GM12878 (cell line): Measurements from ENCODE around the gene KAZN. TPM values are rescaled to one million over a fixed set of nuclear protein-coding genes. Genes with fewer than 3 reads are reported as not detected.

Experiments
- ATAC-seq: fragments of 200-7000 bp; cut with Tn5 transposase; 3 replicates; pipeline ENCODE4 v1.9.1; 2020; ENCODE audit warnings: mild to moderate bottlenecking, moderate library complexity
- BruUV-seq: library from RNA; stranded (reverse); fragments of 400-500 nt; replicated peaks from 2 replicates; lab custom pipeline; 2021; lab: Mats Ljungman, UMichigan
- CTCF ChIA-PET: fragments of 300-600 bp; sonication (Branson Sonifier 250); formaldehyde crosslinking; extraction: SDS; loops from one replicate; lab custom pipeline; 2021; ENCODE audit warnings: inconsistent platforms; lab: Yijun Ruan, JAX
- POLR2A ChIA-PET: fragments of 350-600 bp; formaldehyde crosslinking; extraction: SDS; loops from one replicate; lab custom pipeline; 2021; ENCODE audit warnings: inconsistent platforms; lab: Charles Lee
- RAD21 ChIA-PET: fragments of 300-600 bp; sonication (Branson Sonifier 250); formaldehyde crosslinking; loops from one replicate; lab custom pipeline; 2023; ENCODE audit warnings: antibody characterized with exemption; ENCODE audit not compliant: unreplicated experiment; lab: Charles Lee
- SMC1A ChIA-PET: fragments of 300-600 bp; sonication (Branson Sonifier 250); formaldehyde crosslinking; loops from one replicate; lab custom pipeline; 2023; ENCODE audit not compliant: unreplicated experiment, uncharacterized antibody; lab: Charles Lee
- DNase-seq: peaks from one replicate; pipeline ENCODE4 v3.0.0-alpha.2; 2011; ENCODE audit warnings: low read depth, low spot score
- FAIRE-seq: peaks from 3 replicates; lab custom pipeline; 2011; peaks lifted over from hg19 to GRCh38; lab: Jason Lieb, UNC
- H2AFZ ChIP-seq: 2 replicates; pipeline ENCODE4 v1.6.0; 2011; ENCODE audit warnings: low read depth, low read length, control low read depth; ENCODE audit not compliant: control insufficient read depth
- H3K27ac ChIP-seq: 2 replicates; pipeline ENCODE4 v1.5.1; 2011; ENCODE audit warnings: control low read depth; ENCODE audit not compliant: control insufficient read depth, insufficient read depth
- H3K27me3 ChIP-seq, 2 experiments: replicated peaks in 1 of 2; 2 replicates each; pipeline versions ENCODE4 v1.6.0 to v1.6.1; 2011; ENCODE audit warnings: low read length in 1 of 2; ENCODE audit not compliant: control insufficient read depth in 2 of 2, insufficient read depth in 2 of 2
- H3K36me3 ChIP-seq, 2 experiments: 2 replicates each; pipeline ENCODE4 v1.5.1; 2011; ENCODE audit warnings: low read length in 1 of 2; ENCODE audit not compliant: control insufficient read depth in 2 of 2, insufficient read depth in 2 of 2
- H3K4me1 ChIP-seq: 2 replicates; pipeline ENCODE4 v1.6.1; 2011; ENCODE audit warnings: mild to moderate bottlenecking, low read length, moderate library complexity, mixed read lengths; ENCODE audit not compliant: control insufficient read depth, insufficient read depth
- H3K4me2 ChIP-seq: 2 replicates; pipeline ENCODE4 v1.6.0; 2011; ENCODE audit warnings: control low read depth; ENCODE audit not compliant: control insufficient read depth, insufficient read depth
- H3K4me3 ChIP-seq: fragments of 200-600 bp; sonication (generic); 2 replicates; pipeline ENCODE4 v1.5.1; 2016
- H3K79me2 ChIP-seq: 2 replicates; pipeline ENCODE4 v1.6.0; 2011; ENCODE audit warnings: low read length; ENCODE audit not compliant: control insufficient read depth, insufficient read depth
- H3K9ac ChIP-seq: 2 replicates; pipeline ENCODE4 v1.8.0; 2011; ENCODE audit warnings: low read length, control low read depth, mixed read lengths; ENCODE audit not compliant: control insufficient read depth, insufficient read depth
- H3K9me3 ChIP-seq: replicated peaks from 3 replicates; pipeline ENCODE4 v1.5.1; 2011; ENCODE audit warnings: mild to moderate bottlenecking, low read length; ENCODE audit not compliant: control insufficient read depth, insufficient read depth
- H4K20me1 ChIP-seq: 2 replicates; pipeline ENCODE4 v1.6.0; 2011; ENCODE audit not compliant: control insufficient read depth, insufficient read depth
- BACH1 ChIP-seq: fragments of 450-650 bp; IDR thresholded peaks from 2 replicates; pipeline ENCODE4 v1.6.1; 2017; ENCODE audit warnings: mild to moderate bottlenecking, borderline replicate concordance
- CTCF ChIP-seq, 3 experiments: IDR thresholded peaks in 2 of 3; conservative IDR thresholded peaks in 1 of 3; 2 replicates each; pipeline ENCODE4 v1.5.1; 2011; ENCODE audit warnings: low read depth in 3 of 3, low read length in 3 of 3, mild to moderate bottlenecking in 3 of 3, control low read depth in 2 of 3, moderate library complexity in 2 of 3, inconsistent platforms in 1 of 3, mixed read lengths in 1 of 3; ENCODE audit not compliant: control insufficient read depth in 2 of 3, insufficient read depth in 1 of 3; ENCODE audit errors: extremely low read depth in 1 of 3
- HSF1 ChIP-seq: fragments of 150-350 bp; IDR thresholded peaks from 2 replicates; pipeline ENCODE4 v1.6.1; 2014; ENCODE audit warnings: mild to moderate bottlenecking, low read depth, low read length
- MTA2 ChIP-seq: fragments of 450-650 bp; IDR thresholded peaks from 2 replicates; pipeline ENCODE4 v1.6.1; 2016; ENCODE audit warnings: low read depth, mild to moderate bottlenecking, moderate library complexity
- MTA3 ChIP-seq: IDR thresholded peaks from 2 replicates; pipeline ENCODE4 v1.6.1; 2012; ENCODE audit warnings: low read length, inconsistent platforms, borderline replicate concordance
- NKRF ChIP-seq: fragments of 450-650 bp; conservative IDR thresholded peaks from 2 replicates; pipeline ENCODE4 v1.6.1; 2017; ENCODE audit warnings: mild to moderate bottlenecking, moderate library complexity
- NR2C2 ChIP-seq: IDR thresholded peaks from 2 replicates; pipeline ENCODE4 v1.6.1; 2011; ENCODE audit warnings: borderline replicate concordance, low read depth; ENCODE audit not compliant: control insufficient read depth, insufficient read length
- PRDM15 ChIP-seq: fragments of 450-650 bp; formaldehyde crosslinking; IDR thresholded peaks from 2 replicates; pipeline ENCODE4 v1.4.0; 2020; ENCODE audit warnings: mild to moderate bottlenecking, moderate library complexity
- SPI1 ChIP-seq: IDR thresholded peaks from 2 replicates; pipeline ENCODE4 v1.6.1; 2011; ENCODE audit warnings: low read depth, mild to moderate bottlenecking, low read length, moderate library complexity, borderline replicate concordance; ENCODE audit not compliant: insufficient read depth
- WGBS: methylation state at CpG from one replicate; pipeline ENCODE4 v1.1.6; 2016; ENCODE audit warnings: low lambda C conversion rate; ENCODE audit not compliant: insufficient replicate concordance, insufficient coverage; ENCODE audit errors: missing lambda C conversion rate; 5-methylcytosine and 5-hydroxymethylcytosine counted together
- in situ Hi-C: fragments of 300-500 bp; cut with MboI; formaldehyde crosslinking; loops from 9 replicates; pipeline ENCODE4 v1.14.3; 2018; ENCODE audit warnings: mixed read lengths
- intact Hi-C: fragments of 100-400 bp; cut with micrococcal nuclease; formaldehyde crosslinking; loops from one replicate; pipeline ENCODE4 v1.14.2; 2022; ENCODE audit not compliant: unreplicated experiment
- polyA plus RNA-seq, 11 experiments: library from polyadenylated mRNA; depleted of rRNA in 4 of 11; unstranded in 6 of 11; stranded (reverse) in 5 of 11; fragments of >200 nt; fragmentation: Nextera tagmentation in 4 of 11; fragmentation: Illumina TruSeq in 1 of 11; extraction: Ambion mirVana in 4 of 11; extraction: Trizol in 1 of 11; gene quantifications; 1 replicate in 1 of 11; 2 replicates in 10 of 11; pipeline versions ENCODE4 v1.2.1 to v1.2.3, GENCODE V29; 2011 to 2016; ENCODE audit warnings: inconsistent platforms in 2 of 11, missing spikeins in 2 of 11, low read depth in 1 of 11
- total RNA-seq, 4 experiments: library from RNA; depleted of rRNA in 3 of 4; stranded (reverse); fragments of >200 nt in 3 of 4; fragmentation: Illumina TruSeq in 1 of 4; extraction: Trizol in 1 of 4; gene quantifications; 2 replicates each; pipeline versions ENCODE4 v1.2.1 to v1.2.3, GENCODE V29; 2013 to 2021

The KAZN gene
- total and polyA plus RNA-seq, 10 of the 15 experiments (the other 5 are each of a cell fraction or from before 2014, with no cell fraction given): 0.72 to 4.0 (median 1.2) TPM

GRCh38 chr1:15028102-15028501 lies 429.6 kb downstream of the KAZN start (continued):
- no peak for TF ChIP-seq PRDM15 (CRISPR knock-in tag)
- TF ChIP-seq BACH1: no peak
- TF ChIP-seq NKRF: no peak
- TF ChIP-seq, all 136 proteins: peak for 0

GRCh38 chr1:15028616-15029015 lies 430.1 kb downstream of the KAZN start:
- Histone ChIP-seq H3K27ac (no peak overlapping the region), H3K9me3 (no peaks in the 10 kb centered on the region), H3K4me2 (no peak overlapping the region), H3K9ac (no peak overlapping the region), H3K36me3 (no peaks in the 10 kb centered on the region), H3K79me2 (no peaks in the 10 kb centered on the region), H2AFZ (no peak overlapping the region), H3K27me3 (no peaks in the 10 kb centered on the region), H4K20me1 (no peaks in the 10 kb centered on the region), H3K4me3 (no peak overlapping the region), H3K4me1 (no peaks in the 10 kb centered on the region)
- SMC1A ChIA-PET: interaction anchor here (0.7 to 0.9 kb wide), 2 partner anchors 117 to 678 kb away, joined by 3 read pairs; no protein-coding TSS in a partner anchor
- ATAC-seq (no peak), DNase-seq (no peak), FAIRE-seq (no peak)
- in situ Hi-C loops: no loop called here
- POLR2A ChIA-PET: no interaction called here
- CTCF ChIA-PET: interaction anchor here (0.6 to 2.9 kb wide), 5 partner anchors 14 to 1007 kb away, joined by 3 to 12 read pairs (median 5); no protein-coding TSS in a partner anchor
- intact Hi-C loops: loop anchor here (5.0 kb wide), 2 partner anchors 246 to 421 kb away; no protein-coding TSS in a partner anchor
- no TSS peak for BruUV-seq
- RAD21 ChIA-PET: no interaction called here
- 42% methylated on average over 7 of the region's 7 CpGs for WGBS
- TF ChIP-seq HSF1: no peak
- TF ChIP-seq SPI1: no peak
- TF ChIP-seq MTA2: no peak
- TF ChIP-seq MTA3: no peak
- no peak for TF ChIP-seq NKRF
- TF ChIP-seq CTCF (IDR thresholded peaks at IDR 0.05 in 2 of 3, conservative IDR thresholded peaks at IDR 0.05 in 1 of 3; ENCODE audit: control insufficient read depth in 2 of 3, extremely low read depth in 1 of 3, insufficient read depth in 1 of 3, low read depth in 3 of 3, low read length in 3 of 3): no peak
- no peak for TF ChIP-seq NR2C2
